ENCODE results near the gene SETDB2. TPM values are rescaled to one million over a fixed set of nuclear protein-coding genes. Genes with fewer than 3 reads are reported as not detected.

Gene SETDB2
- total RNA-seq, 1 experiment from 2014 or later = 5.2 TPM

DNA sequence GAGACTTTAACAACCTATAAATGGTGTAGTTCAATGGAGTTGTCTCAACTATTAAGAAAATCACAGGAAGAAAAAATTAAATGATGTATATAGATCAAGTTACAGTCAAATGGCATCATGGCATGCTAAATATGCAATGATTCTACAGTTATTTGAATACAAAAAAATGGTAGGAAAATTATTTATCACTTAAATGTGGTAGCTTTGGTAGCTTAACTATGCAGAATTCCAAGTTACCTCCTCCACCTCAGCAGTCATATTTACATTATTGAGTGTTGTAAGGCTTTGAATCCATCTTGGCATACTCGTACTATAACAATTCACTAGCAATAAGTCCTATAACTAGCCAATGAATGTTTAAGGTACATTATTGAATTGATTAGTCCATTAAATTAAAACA lies 37.0 kb upstream of the SETDB2 start:
- DNase-seq (ENCODE audit: low read depth, low spot score) = no peak
- ChIA-PET RAD21 (ENCODE audit: low non-redundant PET in 1 of 2, low total read pairs in 2 of 2, uncharacterized antibody in 2 of 2, unreplicated experiment in 2 of 2) (no interaction called here), POLR2A (no interaction called here), CTCF (no interaction called here)
- Histone ChIP-seq H3K4me2 (ENCODE audit: low read length) (no peak overlapping the region), H3K79me2 (ENCODE audit: insufficient read depth, low read length) (no peaks in the 10 kb centered on the region), H3K9ac (ENCODE audit: low read length) (no peak overlapping the region), H3K36me3 (ENCODE audit: control insufficient read depth in 1 of 2, insufficient read depth in 2 of 2, low read length in 2 of 2) (no peaks in the 10 kb centered on the region), H4K20me1 (ENCODE audit: insufficient read depth) (no peaks in the 10 kb centered on the region), H2AFZ (ENCODE audit: low read depth, low read length, poor library complexity, severe bottlenecking) (no peak overlapping the region), H3K27ac (ENCODE audit: low read depth, low read length) (no peak overlapping the region), H3K27me3 (ENCODE audit: insufficient read depth, low read length) (no peaks in the 10 kb centered on the region), H3K9me2 (ENCODE audit: insufficient read depth) (no peaks in the 10 kb centered on the region), H3K4me3 (replicated peaks in 1 of 2; ENCODE audit: low read depth in 1 of 2, low read length in 2 of 2) (no peak overlapping the region), H3K9me3 (ENCODE audit: control insufficient read depth in 1 of 2, insufficient read depth in 1 of 2, low read depth in 1 of 2, low read length in 2 of 2) (no peaks in the 10 kb centered on the region), H3K4me1 (ENCODE audit: control insufficient read depth in 1 of 2, insufficient read depth in 2 of 2, low read length in 2 of 2) (no peaks in the 10 kb centered on the region)
- no peak for TF ChIP-seq CEBPB (IDR thresholded peaks at IDR 0.05; ENCODE audit: low read depth)
- TF ChIP-seq, protein P1, sequence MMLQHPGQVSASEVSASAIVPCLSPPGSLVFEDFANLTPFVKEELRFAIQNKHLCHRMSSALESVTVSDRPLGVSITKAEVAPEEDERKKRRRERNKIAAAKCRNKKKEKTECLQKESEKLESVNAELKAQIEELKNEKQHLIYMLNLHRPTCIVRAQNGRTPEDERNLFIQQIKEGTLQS (IDR thresholded peaks at IDR 0.05) = no peak
- no peak for TF ChIP-seq EZH2phosphoT487 (IDR thresholded peaks at IDR 0.05; ENCODE audit: borderline replicate concordance)
- TF ChIP-seq FOSL1 (IDR thresholded peaks at IDR 0.05; ENCODE audit: low read depth) = no peak
- no peak for TF ChIP-seq POLR2AphosphoS5 (IDR thresholded peaks at IDR 0.05; ENCODE audit: low read depth, low read length)
- TF ChIP-seq, protein P2, sequence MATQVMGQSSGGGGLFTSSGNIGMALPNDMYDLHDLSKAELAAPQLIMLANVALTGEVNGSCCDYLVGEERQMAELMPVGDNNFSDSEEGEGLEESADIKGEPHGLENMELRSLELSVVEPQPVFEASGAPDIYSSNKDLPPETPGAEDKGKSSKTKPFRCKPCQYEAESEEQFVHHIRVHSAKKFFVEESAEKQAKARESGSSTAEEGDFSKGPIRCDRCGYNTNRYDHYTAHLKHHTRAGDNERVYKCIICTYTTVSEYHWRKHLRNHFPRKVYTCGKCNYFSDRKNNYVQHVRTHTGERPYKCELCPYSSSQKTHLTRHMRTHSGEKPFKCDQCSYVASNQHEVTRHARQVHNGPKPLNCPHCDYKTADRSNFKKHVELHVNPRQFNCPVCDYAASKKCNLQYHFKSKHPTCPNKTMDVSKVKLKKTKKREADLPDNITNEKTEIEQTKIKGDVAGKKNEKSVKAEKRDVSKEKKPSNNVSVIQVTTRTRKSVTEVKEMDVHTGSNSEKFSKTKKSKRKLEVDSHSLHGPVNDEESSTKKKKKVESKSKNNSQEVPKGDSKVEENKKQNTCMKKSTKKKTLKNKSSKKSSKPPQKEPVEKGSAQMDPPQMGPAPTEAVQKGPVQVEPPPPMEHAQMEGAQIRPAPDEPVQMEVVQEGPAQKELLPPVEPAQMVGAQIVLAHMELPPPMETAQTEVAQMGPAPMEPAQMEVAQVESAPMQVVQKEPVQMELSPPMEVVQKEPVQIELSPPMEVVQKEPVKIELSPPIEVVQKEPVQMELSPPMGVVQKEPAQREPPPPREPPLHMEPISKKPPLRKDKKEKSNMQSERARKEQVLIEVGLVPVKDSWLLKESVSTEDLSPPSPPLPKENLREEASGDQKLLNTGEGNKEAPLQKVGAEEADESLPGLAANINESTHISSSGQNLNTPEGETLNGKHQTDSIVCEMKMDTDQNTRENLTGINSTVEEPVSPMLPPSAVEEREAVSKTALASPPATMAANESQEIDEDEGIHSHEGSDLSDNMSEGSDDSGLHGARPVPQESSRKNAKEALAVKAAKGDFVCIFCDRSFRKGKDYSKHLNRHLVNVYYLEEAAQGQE (IDR thresholded peaks at IDR 0.05; ENCODE audit: low read depth) = no peak
- TF ChIP-seq, protein P3, sequence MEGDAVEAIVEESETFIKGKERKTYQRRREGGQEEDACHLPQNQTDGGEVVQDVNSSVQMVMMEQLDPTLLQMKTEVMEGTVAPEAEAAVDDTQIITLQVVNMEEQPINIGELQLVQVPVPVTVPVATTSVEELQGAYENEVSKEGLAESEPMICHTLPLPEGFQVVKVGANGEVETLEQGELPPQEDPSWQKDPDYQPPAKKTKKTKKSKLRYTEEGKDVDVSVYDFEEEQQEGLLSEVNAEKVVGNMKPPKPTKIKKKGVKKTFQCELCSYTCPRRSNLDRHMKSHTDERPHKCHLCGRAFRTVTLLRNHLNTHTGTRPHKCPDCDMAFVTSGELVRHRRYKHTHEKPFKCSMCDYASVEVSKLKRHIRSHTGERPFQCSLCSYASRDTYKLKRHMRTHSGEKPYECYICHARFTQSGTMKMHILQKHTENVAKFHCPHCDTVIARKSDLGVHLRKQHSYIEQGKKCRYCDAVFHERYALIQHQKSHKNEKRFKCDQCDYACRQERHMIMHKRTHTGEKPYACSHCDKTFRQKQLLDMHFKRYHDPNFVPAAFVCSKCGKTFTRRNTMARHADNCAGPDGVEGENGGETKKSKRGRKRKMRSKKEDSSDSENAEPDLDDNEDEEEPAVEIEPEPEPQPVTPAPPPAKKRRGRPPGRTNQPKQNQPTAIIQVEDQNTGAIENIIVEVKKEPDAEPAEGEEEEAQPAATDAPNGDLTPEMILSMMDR (IDR thresholded peaks at IDR 0.05 in 2 of 3, conservative IDR thresholded peaks at IDR 0.05 in 1 of 3; ENCODE audit: borderline replicate concordance in 1 of 3, insufficient read depth in 1 of 3, low read depth in 2 of 3, low read length in 2 of 3) = no peak
- TF ChIP-seq TCF7L2 (IDR thresholded peaks at IDR 0.05; ENCODE audit: borderline replicate concordance, extremely low read depth, insufficient read depth, insufficient read length) = no peak
- TF ChIP-seq POLR2A (IDR thresholded peaks at IDR 0.05; ENCODE audit: borderline replicate concordance, extremely low read depth, insufficient read depth, insufficient read length) = no peak
- ATAC-seq = no peak
- BruUV-seq (replicated peaks) = no TSS peak
- intact Hi-C loops (cut with micrococcal nuclease) = no loop called here
